Breast epithelium (tissue), 3 donors: ENCODE results near the gene BOK.

Experiments used
- POLR2A ChIP-seq: fragments of 450-650 bp; IDR thresholded peaks from one replicate; pipeline ENCODE4 v1.6.1; 2016; ENCODE audit warnings: antibody characterized with exemption, mild to moderate bottlenecking, moderate library complexity
- POLR2AphosphoS5 ChIP-seq, 3 donors: sonication (generic); formaldehyde crosslinking; IDR thresholded peaks; one replicate each; pipeline ENCODE4 v1.6.1; 2017; ENCODE audit warnings: antibody characterized with exemption in 3 of 3

- no peak for TF ChIP-seq POLR2AphosphoS5 (IDR thresholded peaks at IDR 0.05)
- TF ChIP-seq POLR2A = no peak
Observed at GRCh38 chr2:241546771-241547498, 11.6 kb upstream of the BOK start.
